GM12878 (cell line): ENCODE data around the gene FABP7.

Source experiments
- EP300 ChIP-seq, 2 experiments: fragments of 150-350 bp in 1 of 2; IDR thresholded peaks; 2 replicates each; pipeline ENCODE4 v1.6.1; 2011 to 2012; ENCODE audit warnings: low read depth in 2 of 2, low read length in 2 of 2, borderline replicate concordance in 1 of 2, improper control_type of control experiment in 1 of 2, inconsistent platforms in 1 of 2; ENCODE audit not compliant: control insufficient read depth in 1 of 2
- JUND ChIP-seq: IDR thresholded peaks from 2 replicates; pipeline ENCODE4 v1.6.1; 2012; ENCODE audit warnings: low read depth, mild to moderate bottlenecking, low read length, improper control_type of control experiment, moderate library complexity
- MEF2B ChIP-seq: fragments of 450-650 bp; IDR thresholded peaks from 2 replicates; pipeline ENCODE4 v1.6.1; 2018; ENCODE audit warnings: mild to moderate bottlenecking, moderate library complexity; ENCODE audit not compliant: partially characterized antibody, poor library complexity, severe bottlenecking
- RAD21 ChIP-seq: IDR thresholded peaks from 2 replicates; pipeline ENCODE4 v1.6.1; 2011; ENCODE audit warnings: mild to moderate bottlenecking, low read depth, low read length, moderate library complexity; ENCODE audit not compliant: insufficient read depth
- TARDBP ChIP-seq: IDR thresholded peaks from 2 replicates; pipeline ENCODE4 v1.6.1; 2016; ENCODE audit warnings: borderline replicate concordance
- USF2 ChIP-seq: IDR thresholded peaks from 2 replicates; pipeline ENCODE4 v1.6.1; 2011; ENCODE audit warnings: low read depth, low read length, improper control_type of control experiment, borderline replicate concordance
- ZZZ3 ChIP-seq: IDR thresholded peaks from 2 replicates; pipeline ENCODE4 v1.6.1; 2011; ENCODE audit warnings: low read depth; ENCODE audit not compliant: control insufficient read depth, insufficient read length
- TF ChIP-seq, protein P1 (sequence below), 3 experiments: IDR thresholded peaks in 2 of 3; conservative IDR thresholded peaks in 1 of 3; 2 replicates each; pipeline ENCODE4 v1.5.1; 2011; ENCODE audit warnings: low read depth in 3 of 3, low read length in 3 of 3, mild to moderate bottlenecking in 3 of 3, control low read depth in 2 of 3, moderate library complexity in 2 of 3, inconsistent platforms in 1 of 3, mixed read lengths in 1 of 3; ENCODE audit not compliant: control insufficient read depth in 2 of 3, insufficient read depth in 1 of 3; ENCODE audit errors: extremely low read depth in 1 of 3
- TF ChIP-seq, protein P2 (sequence below): fragments of 450-650 bp; IDR thresholded peaks from 2 replicates; pipeline ENCODE4 v1.6.1; 2017; ENCODE audit warnings: mild to moderate bottlenecking
- TF ChIP-seq, protein P3 (sequence below): IDR thresholded peaks from 2 replicates; pipeline ENCODE4 v1.6.1; 2012; ENCODE audit warnings: mild to moderate bottlenecking, low read depth, low read length

DNA sequence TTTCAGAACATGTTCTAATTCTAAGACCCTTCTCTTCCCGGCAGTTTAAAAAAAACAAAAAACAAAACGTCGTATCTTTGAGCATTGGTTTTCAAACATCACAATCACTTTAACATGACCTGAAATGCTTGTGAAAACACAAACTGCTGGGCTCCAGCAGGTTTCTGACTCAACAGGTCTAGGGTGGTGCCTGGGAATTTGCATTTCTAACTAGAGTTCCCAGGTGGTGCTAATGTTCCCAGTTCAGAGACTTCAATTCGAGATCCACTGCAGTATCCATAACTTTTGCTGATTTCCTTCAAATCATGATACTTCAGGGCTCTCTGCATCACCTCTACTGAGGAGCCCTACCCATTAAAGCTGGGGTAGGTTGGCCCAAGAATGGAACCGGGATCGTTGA is 8.7 kb downstream of the FABP7 start:
- TF ChIP-seq USF2 (no peak), JUND (no peak), EP300 (IDR thresholded peaks at IDR 0.05; ENCODE audit: borderline replicate concordance in 1 of 2, control insufficient read depth in 1 of 2, low read depth in 2 of 2, low read length in 2 of 2) (no peak), ZZZ3 (no peak), TARDBP (no peak), RAD21 (no peak), MEF2B (no peak)
- TF ChIP-seq, protein P1, sequence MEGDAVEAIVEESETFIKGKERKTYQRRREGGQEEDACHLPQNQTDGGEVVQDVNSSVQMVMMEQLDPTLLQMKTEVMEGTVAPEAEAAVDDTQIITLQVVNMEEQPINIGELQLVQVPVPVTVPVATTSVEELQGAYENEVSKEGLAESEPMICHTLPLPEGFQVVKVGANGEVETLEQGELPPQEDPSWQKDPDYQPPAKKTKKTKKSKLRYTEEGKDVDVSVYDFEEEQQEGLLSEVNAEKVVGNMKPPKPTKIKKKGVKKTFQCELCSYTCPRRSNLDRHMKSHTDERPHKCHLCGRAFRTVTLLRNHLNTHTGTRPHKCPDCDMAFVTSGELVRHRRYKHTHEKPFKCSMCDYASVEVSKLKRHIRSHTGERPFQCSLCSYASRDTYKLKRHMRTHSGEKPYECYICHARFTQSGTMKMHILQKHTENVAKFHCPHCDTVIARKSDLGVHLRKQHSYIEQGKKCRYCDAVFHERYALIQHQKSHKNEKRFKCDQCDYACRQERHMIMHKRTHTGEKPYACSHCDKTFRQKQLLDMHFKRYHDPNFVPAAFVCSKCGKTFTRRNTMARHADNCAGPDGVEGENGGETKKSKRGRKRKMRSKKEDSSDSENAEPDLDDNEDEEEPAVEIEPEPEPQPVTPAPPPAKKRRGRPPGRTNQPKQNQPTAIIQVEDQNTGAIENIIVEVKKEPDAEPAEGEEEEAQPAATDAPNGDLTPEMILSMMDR (IDR thresholded peaks at IDR 0.05 in 2 of 3, conservative IDR thresholded peaks at IDR 0.05 in 1 of 3; ENCODE audit: control insufficient read depth in 2 of 3, extremely low read depth in 1 of 3, insufficient read depth in 1 of 3, low read depth in 3 of 3, low read length in 3 of 3) = no peak
- TF ChIP-seq, protein P2, sequence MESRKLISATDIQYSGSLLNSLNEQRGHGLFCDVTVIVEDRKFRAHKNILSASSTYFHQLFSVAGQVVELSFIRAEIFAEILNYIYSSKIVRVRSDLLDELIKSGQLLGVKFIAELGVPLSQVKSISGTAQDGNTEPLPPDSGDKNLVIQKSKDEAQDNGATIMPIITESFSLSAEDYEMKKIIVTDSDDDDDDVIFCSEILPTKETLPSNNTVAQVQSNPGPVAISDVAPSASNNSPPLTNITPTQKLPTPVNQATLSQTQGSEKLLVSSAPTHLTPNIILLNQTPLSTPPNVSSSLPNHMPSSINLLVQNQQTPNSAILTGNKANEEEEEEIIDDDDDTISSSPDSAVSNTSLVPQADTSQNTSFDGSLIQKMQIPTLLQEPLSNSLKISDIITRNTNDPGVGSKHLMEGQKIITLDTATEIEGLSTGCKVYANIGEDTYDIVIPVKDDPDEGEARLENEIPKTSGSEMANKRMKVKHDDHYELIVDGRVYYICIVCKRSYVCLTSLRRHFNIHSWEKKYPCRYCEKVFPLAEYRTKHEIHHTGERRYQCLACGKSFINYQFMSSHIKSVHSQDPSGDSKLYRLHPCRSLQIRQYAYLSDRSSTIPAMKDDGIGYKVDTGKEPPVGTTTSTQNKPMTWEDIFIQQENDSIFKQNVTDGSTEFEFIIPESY = no peak
- TF ChIP-seq, protein P3, sequence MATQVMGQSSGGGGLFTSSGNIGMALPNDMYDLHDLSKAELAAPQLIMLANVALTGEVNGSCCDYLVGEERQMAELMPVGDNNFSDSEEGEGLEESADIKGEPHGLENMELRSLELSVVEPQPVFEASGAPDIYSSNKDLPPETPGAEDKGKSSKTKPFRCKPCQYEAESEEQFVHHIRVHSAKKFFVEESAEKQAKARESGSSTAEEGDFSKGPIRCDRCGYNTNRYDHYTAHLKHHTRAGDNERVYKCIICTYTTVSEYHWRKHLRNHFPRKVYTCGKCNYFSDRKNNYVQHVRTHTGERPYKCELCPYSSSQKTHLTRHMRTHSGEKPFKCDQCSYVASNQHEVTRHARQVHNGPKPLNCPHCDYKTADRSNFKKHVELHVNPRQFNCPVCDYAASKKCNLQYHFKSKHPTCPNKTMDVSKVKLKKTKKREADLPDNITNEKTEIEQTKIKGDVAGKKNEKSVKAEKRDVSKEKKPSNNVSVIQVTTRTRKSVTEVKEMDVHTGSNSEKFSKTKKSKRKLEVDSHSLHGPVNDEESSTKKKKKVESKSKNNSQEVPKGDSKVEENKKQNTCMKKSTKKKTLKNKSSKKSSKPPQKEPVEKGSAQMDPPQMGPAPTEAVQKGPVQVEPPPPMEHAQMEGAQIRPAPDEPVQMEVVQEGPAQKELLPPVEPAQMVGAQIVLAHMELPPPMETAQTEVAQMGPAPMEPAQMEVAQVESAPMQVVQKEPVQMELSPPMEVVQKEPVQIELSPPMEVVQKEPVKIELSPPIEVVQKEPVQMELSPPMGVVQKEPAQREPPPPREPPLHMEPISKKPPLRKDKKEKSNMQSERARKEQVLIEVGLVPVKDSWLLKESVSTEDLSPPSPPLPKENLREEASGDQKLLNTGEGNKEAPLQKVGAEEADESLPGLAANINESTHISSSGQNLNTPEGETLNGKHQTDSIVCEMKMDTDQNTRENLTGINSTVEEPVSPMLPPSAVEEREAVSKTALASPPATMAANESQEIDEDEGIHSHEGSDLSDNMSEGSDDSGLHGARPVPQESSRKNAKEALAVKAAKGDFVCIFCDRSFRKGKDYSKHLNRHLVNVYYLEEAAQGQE = no peak
